ENCODE results near the gene SUFU. TPM values are rescaled to one million over a fixed set of nuclear protein-coding genes. Genes with fewer than 3 reads are reported as not detected.

The SUFU gene
- total RNA-seq = 2.6 and 2.7 TPM in 2 replicates

GRCh38 chr10:102503264-102504178, at the start of gene SUFU:
TSS of gene SUFU (plus strand) at chr10:102503972. CDS start at chr10:102504153, 181 bp downstream.

GRCh38 chr10:102502337-102503151, 1.2 kb upstream of the SUFU start, which contains the start of gene ACTR1A:
TSS of gene ACTR1A (minus strand) at chr10:102502712. CDS start at chr10:102502647, 65 bp downstream.

GRCh38 chr10:102644066-102644645, 140.4 kb downstream of the SUFU start, which contains the start of gene TRIM8:
TSS of gene TRIM8 (plus strand) at chr10:102644479. CDS start at chr10:102644618, 139 bp downstream.

Other genes with a start within 250 kb of the SUFU start
- 10.4 and 16.7 TPM in 2 replicates for gene NFKB2, start 108.3 kb upstream of the SUFU start, total RNA-seq
- under 0.01 and 0.46 TPM in 2 replicates for gene PSD, start 85.2 kb upstream of the SUFU start, total RNA-seq
- 8.7 and 10.7 TPM in 2 replicates for gene FBXL15, start 83.1 kb upstream of the SUFU start, total RNA-seq
- gene CUEDC2, start 71.4 kb upstream of the SUFU start, total RNA-seq = 70.5 and 73.1 TPM in 2 replicates
- gene C10orf95, start 52.4 kb upstream of the SUFU start, total RNA-seq = not detected in 2 replicates
- 118 and 134 TPM in 2 replicates for gene ACTR1A, start 1.3 kb upstream of the SUFU start, total RNA-seq
- 54.1 and 66.3 TPM in 2 replicates for gene TRIM8, start 140.5 kb downstream of the SUFU start, total RNA-seq
- 8.4 and 8.7 TPM in 2 replicates for gene ARL3, start 210.4 kb downstream of the SUFU start, total RNA-seq
- gene SFXN2, start 210.7 kb downstream of the SUFU start, total RNA-seq = 4.5 and 12.0 TPM in 2 replicates
- gene WBP1L, start 240.0 kb downstream of the SUFU start, total RNA-seq = 24.7 and 58.4 TPM in 2 replicates